Endothelial cell of umbilical vein (primary cell): Measurements from ENCODE around the gene AGA. TPM values are rescaled to one million over a fixed set of nuclear protein-coding genes. Genes with fewer than 3 reads are reported as not detected.

Source experiments
- BruUV-seq: library from RNA; stranded (reverse); fragments of 400-500 nt; replicated peaks from 2 replicates; lab custom pipeline; 2021; lab: Mats Ljungman, UMichigan
- CTCF ChIA-PET: fragments of 300-600, 350-600 bp; sonication (Branson Sonifier 250); formaldehyde crosslinking; loops from one replicate; lab custom pipeline; 2021; ENCODE audit warnings: antibody characterized with exemption, inconsistent platforms; lab: Charles Lee
- POLR2A ChIA-PET: fragments of 300-600, 350-600 bp; sonication (Branson Sonifier 250); formaldehyde crosslinking; loops from one replicate; lab custom pipeline; 2021; ENCODE audit warnings: antibody characterized with exemption, inconsistent platforms; lab: Charles Lee
- DNase-seq: peaks from one replicate; pipeline ENCODE4 v3.0.0-alpha.2; 2011; ENCODE audit warnings: low read depth, low spot score
- FAIRE-seq: peaks from 2 replicates; lab custom pipeline; 2011; peaks lifted over from hg19 to GRCh38; lab: Jason Lieb, UNC
- H2AFZ ChIP-seq: 2 replicates; pipeline ENCODE4 v1.6.0; 2012; ENCODE audit warnings: low read depth, low read length, control low read depth, inconsistent platforms
- H3K27ac ChIP-seq: 2 replicates; pipeline ENCODE4 v1.5.1; 2011; ENCODE audit warnings: low read depth, mild to moderate bottlenecking, control low read depth, low read length, moderate library complexity; ENCODE audit not compliant: insufficient read depth
- H3K27me3 ChIP-seq, 2 experiments: 2 replicates each; pipeline versions ENCODE4 v1.6.0 to v1.6.1; 2011; ENCODE audit warnings: low read length in 2 of 2, mixed read lengths in 1 of 2; ENCODE audit not compliant: control insufficient read depth in 2 of 2, insufficient read depth in 2 of 2
- H3K36me3 ChIP-seq, 2 experiments: 2 replicates in 1 of 2; 3 replicates in 1 of 2; pipeline ENCODE4 v1.5.1; 2011; ENCODE audit warnings: low read length in 2 of 2, mild to moderate bottlenecking in 1 of 2, moderate library complexity in 1 of 2; ENCODE audit not compliant: control insufficient read depth in 2 of 2, insufficient read depth in 2 of 2; ENCODE audit errors: extremely low read depth in 1 of 2
- H3K4me1 ChIP-seq: 3 replicates; pipeline ENCODE4 v1.5.1; 2011; ENCODE audit warnings: mild to moderate bottlenecking, low read length; ENCODE audit not compliant: control insufficient read depth, insufficient read depth; ENCODE audit errors: extremely low read depth
- H3K4me2 ChIP-seq: 2 replicates; pipeline ENCODE4 v1.6.1; 2011; ENCODE audit warnings: low read length, control low read depth, mixed read lengths; ENCODE audit not compliant: insufficient read depth
- H3K4me3 ChIP-seq, 3 experiments: fragments of 200-600 bp in 1 of 3; sonication (generic), shearing (Covaris generic) in 1 of 3; replicated peaks in 1 of 3; 2 replicates each; pipeline ENCODE4 v1.5.1; 2011 to 2016; ENCODE audit warnings: control low read depth in 3 of 3, low read length in 3 of 3, mild to moderate bottlenecking in 2 of 3, inconsistent platforms in 1 of 3, low read depth in 1 of 3, moderate library complexity in 1 of 3; ENCODE audit not compliant: insufficient read depth in 1 of 3
- H3K79me2 ChIP-seq: 2 replicates; pipeline ENCODE4 v1.6.0; 2012; ENCODE audit warnings: low read length, inconsistent platforms; ENCODE audit not compliant: control insufficient read depth, insufficient read depth
- H3K9ac ChIP-seq: replicated peaks from 2 replicates; pipeline ENCODE3; 2011; ENCODE audit warnings: low read length, control low read depth; ENCODE audit not compliant: insufficient read depth; ENCODE audit errors: extremely low read depth
- H3K9me1 ChIP-seq: replicated peaks from 3 replicates; pipeline ENCODE4 v1.6.0; 2011; ENCODE audit warnings: mild to moderate bottlenecking, low read length; ENCODE audit not compliant: control insufficient read depth, insufficient read depth; ENCODE audit errors: extremely low read depth
- H3K9me3 ChIP-seq: replicated peaks from 2 replicates; pipeline ENCODE4 v1.5.1; 2012; ENCODE audit warnings: low read length, inconsistent platforms; ENCODE audit not compliant: control insufficient read depth, insufficient read depth
- H4K20me1 ChIP-seq: replicated peaks from 2 replicates; pipeline ENCODE3; 2011; ENCODE audit warnings: mild to moderate bottlenecking, low read length; ENCODE audit not compliant: control insufficient read depth, insufficient read depth; ENCODE audit errors: extremely low read depth
- EZH2 ChIP-seq: IDR thresholded peaks from 2 replicates; pipeline ENCODE4 v1.6.1; 2012; ENCODE audit warnings: borderline replicate concordance, low read depth, mild to moderate bottlenecking, moderate library complexity, low read length, inconsistent platforms; ENCODE audit not compliant: severe bottlenecking
- FOS ChIP-seq: IDR thresholded peaks from 2 replicates; pipeline ENCODE4 v1.6.1; 2011; ENCODE audit warnings: mild to moderate bottlenecking, low read length, moderate library complexity, borderline replicate concordance; ENCODE audit not compliant: insufficient read depth
- GATA2 ChIP-seq: IDR thresholded peaks from 2 replicates; pipeline ENCODE4 v1.7.0; 2011; ENCODE audit warnings: low read depth, mild to moderate bottlenecking, moderate library complexity, mixed read lengths, low read length; ENCODE audit not compliant: insufficient read length, insufficient read depth
- JUN ChIP-seq: IDR thresholded peaks from 2 replicates; pipeline ENCODE4 v1.6.1; 2011; ENCODE audit warnings: borderline replicate concordance, low read depth; ENCODE audit not compliant: insufficient read length, insufficient read depth
- MAX ChIP-seq: IDR thresholded peaks from 2 replicates; pipeline ENCODE4 v1.6.1; 2011; ENCODE audit not compliant: insufficient read depth, insufficient read length
- MYC ChIP-seq: IDR thresholded peaks from one replicate; pipeline ENCODE4 v1.6.1; 2011; ENCODE audit warnings: mild to moderate bottlenecking, low read depth, low read length
- POLR2A ChIP-seq: IDR thresholded peaks from 2 replicates; pipeline ENCODE4 v1.6.1; 2012; ENCODE audit warnings: low read depth, mild to moderate bottlenecking, control low read depth, low read length
- POLR2AphosphoS5 ChIP-seq: IDR thresholded peaks from 2 replicates; pipeline ENCODE4 v1.6.1; 2012; ENCODE audit warnings: low read depth, mild to moderate bottlenecking, control low read depth, low read length, moderate library complexity; ENCODE audit not compliant: insufficient read depth
- dilution Hi-C: fragments of 300-500 bp; cut with MboI; formaldehyde crosslinking; loops from one replicate; pipeline ENCODE4 v1.15.0; 2019; ENCODE audit warnings: low sequenced_read_pairs; ENCODE audit not compliant: extremely low pct_ligation_motif_present
- intact Hi-C: fragments of 100-400 bp; cut with micrococcal nuclease; formaldehyde crosslinking; loops from one replicate; pipeline ENCODE4 v1.10.0; 2022
- polyA plus RNA-seq, 4 experiments: library from polyadenylated mRNA; depleted of rRNA in 3 of 4; stranded (reverse) in 3 of 4; unstranded in 1 of 4; fragments of >200 nt; gene quantifications; 2 replicates each; pipeline versions ENCODE4 v1.2.1 to v1.2.3, GENCODE V29; 2011 to 2012; ENCODE audit warnings: missing spikeins in 1 of 4
- total RNA-seq: library from RNA; stranded (reverse); gene quantifications from 2 replicates; pipeline ENCODE4 v1.2.3, GENCODE V29; 2021
- TF ChIP-seq, protein P1 (sequence below), 2 donors: IDR thresholded peaks; 1 replicate in 1 of 2; 2 replicates in 1 of 2; pipeline ENCODE4 v1.5.1; 2011; ENCODE audit warnings: low read length in 2 of 2, mild to moderate bottlenecking in 2 of 2, moderate library complexity in 2 of 2, control low read depth in 1 of 2, inconsistent platforms in 1 of 2, low read depth in 1 of 2; ENCODE audit not compliant: insufficient read depth in 1 of 2; ENCODE audit errors: extremely low read depth in 1 of 2

The AGA gene
- total and polyA plus RNA-seq, 2 donors (not counting 3 experiments of a cell fraction or from before 2014, with no cell fraction given): 14.1 to 16.9 TPM

DNA sequence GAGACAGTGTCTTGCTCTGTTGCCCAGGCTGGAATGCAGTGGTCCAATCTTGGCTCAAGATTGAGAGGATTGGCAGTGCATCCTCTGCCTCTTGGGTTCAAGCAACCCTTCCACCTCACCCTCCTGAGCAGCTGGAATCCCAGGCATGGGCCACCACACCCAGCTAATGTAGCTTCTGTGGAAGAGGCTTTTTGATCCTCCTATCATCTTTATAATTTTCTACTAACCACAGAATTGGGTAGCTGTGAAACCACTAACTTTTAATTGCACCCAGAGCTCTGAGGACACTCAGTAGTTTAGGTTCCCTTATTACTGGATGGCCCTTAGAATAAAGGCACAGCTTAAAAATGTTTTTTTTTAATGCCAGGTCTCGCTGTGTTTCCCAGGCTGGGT, 8.9 kb upstream of the AGA start:
- Histone ChIP-seq H3K27ac (no peak overlapping the region), H3K27me3 (no peaks in the 10 kb centered on the region), H3K79me2 (no peaks in the 10 kb centered on the region), H3K9me1 (no peaks in the 10 kb centered on the region), H3K4me2 (no peak overlapping the region), H3K9ac (no peak overlapping the region), H4K20me1 (no peaks in the 10 kb centered on the region), H3K36me3 (no peaks in the 10 kb centered on the region), H2AFZ (no peak overlapping the region), H3K4me3 (no peak overlapping the region), H3K9me3 (no peaks in the 10 kb centered on the region), H3K4me1 (no peaks in the 10 kb centered on the region)
- no peak for TF ChIP-seq MAX
- no peak for TF ChIP-seq JUN
- TF ChIP-seq, protein P1, sequence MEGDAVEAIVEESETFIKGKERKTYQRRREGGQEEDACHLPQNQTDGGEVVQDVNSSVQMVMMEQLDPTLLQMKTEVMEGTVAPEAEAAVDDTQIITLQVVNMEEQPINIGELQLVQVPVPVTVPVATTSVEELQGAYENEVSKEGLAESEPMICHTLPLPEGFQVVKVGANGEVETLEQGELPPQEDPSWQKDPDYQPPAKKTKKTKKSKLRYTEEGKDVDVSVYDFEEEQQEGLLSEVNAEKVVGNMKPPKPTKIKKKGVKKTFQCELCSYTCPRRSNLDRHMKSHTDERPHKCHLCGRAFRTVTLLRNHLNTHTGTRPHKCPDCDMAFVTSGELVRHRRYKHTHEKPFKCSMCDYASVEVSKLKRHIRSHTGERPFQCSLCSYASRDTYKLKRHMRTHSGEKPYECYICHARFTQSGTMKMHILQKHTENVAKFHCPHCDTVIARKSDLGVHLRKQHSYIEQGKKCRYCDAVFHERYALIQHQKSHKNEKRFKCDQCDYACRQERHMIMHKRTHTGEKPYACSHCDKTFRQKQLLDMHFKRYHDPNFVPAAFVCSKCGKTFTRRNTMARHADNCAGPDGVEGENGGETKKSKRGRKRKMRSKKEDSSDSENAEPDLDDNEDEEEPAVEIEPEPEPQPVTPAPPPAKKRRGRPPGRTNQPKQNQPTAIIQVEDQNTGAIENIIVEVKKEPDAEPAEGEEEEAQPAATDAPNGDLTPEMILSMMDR (IDR thresholded peaks at IDR 0.05; ENCODE audit: extremely low read depth in 1 of 2, insufficient read depth in 1 of 2, low read depth in 1 of 2, low read length in 2 of 2): no peak
- no peak for TF ChIP-seq GATA2
- no peak for TF ChIP-seq MYC
- TF ChIP-seq POLR2AphosphoS5: no peak
- TF ChIP-seq FOS: no peak
- TF ChIP-seq POLR2A: no peak
- TF ChIP-seq EZH2: no peak
- no TSS peak for BruUV-seq
- dilution Hi-C loops (no loop called here), intact Hi-C loops (no loop called here)
- ChIA-PET CTCF (interaction anchor here (1.9 to 2.0 kb wide), 2 partner anchors 9 to 11 kb away, joined by 5 to 7 read pairs; partner anchors contain the start of gene AGA), POLR2A (interaction anchor here (1.0 kb wide), 1 partner anchor 9 kb away, joined by 5 read pairs; the partner anchor contains the start of gene AGA)
- no peak for DNase-seq
- FAIRE-seq: no peak
